ENCODE results near the gene GSTCD.

Gene GSTCD

DNA sequence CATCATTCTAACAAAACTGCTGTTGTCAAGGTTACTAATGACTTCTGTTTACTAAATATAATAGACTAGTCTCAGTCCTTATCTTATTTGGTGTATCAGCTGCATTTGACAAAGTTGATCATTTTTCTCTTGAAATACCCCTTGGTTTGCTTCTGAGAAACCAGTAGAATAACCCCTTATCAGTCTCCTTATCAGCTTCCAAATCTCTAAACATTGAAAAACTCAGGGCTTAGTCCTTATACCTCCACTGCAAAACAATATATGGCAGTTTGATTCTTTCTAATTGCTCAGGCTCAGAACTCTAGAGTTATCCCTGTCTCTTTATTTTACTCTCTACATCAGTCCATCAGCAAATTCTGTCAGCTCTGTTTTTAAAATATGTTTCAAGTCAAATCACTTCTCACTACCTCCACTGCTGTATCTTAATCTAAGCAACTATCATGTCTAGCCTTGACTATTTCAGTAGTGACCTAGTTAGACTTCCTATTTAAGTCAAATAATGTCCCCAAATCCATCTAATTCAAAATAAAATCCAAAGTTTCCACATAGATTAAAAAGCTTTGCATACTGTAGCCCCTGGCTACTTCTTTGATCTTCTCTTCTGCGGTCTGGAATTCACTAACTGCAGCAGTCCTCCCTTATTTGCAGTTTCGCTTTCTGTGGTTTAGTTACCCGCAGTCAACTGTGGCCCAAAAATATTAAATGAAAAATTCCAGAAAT is 99.6 kb downstream of the GSTCD start:
- TF ChIP-seq EZH2 (IDR thresholded peaks at IDR 0.05; ENCODE audit: borderline replicate concordance, low read depth, low read length, severe bottlenecking) (no peak), CTCF (IDR thresholded peaks at IDR 0.05; ENCODE audit: borderline replicate concordance, extremely low read depth, low read length, poor library complexity, severe bottlenecking) (no peak)
- Histone ChIP-seq H3K27ac (ENCODE audit: low read length) (no peak overlapping the region), H3K4me1 (ENCODE audit: insufficient read depth, low read length) (no peaks in the 10 kb centered on the region; the same call in 1 of the 2 replicates), H3K79me2 (ENCODE audit: insufficient read depth, low read length) (no peaks in the 10 kb centered on the region), H3K36me3 (ENCODE audit: insufficient read depth, low read length) (no peaks in the 10 kb centered on the region), H3K4me2 (ENCODE audit: insufficient read depth, low read length) (no peak overlapping the region), H4K20me1 (ENCODE audit: insufficient read depth, low read length) (no peaks in the 10 kb centered on the region), H3K27me3 (ENCODE audit: insufficient read depth, low read length, poor library complexity) (no peaks in the 10 kb centered on the region), H3K9ac (ENCODE audit: low read depth, low read length) (no peak overlapping the region), H3K9me3 (ENCODE audit: insufficient read depth, low read length, severe bottlenecking) (no peaks in the 10 kb centered on the region), H2AFZ (ENCODE audit: low read depth, low read length) (no peak overlapping the region), H3K4me3 (ENCODE audit: low read depth in 1 of 2, low read length in 2 of 2) (no peak overlapping the region)
- peak; percentile 58; the same call in 2 of the 3 replicates for ATAC-seq (ENCODE audit: insufficient read depth, low read depth)
- DNase-seq, result no peak

GRCh38 chr4:105808750-105809041 is 100.1 kb downstream of the GSTCD start:
- no peak overlapping the region for H3K9ac ChIP-seq (ENCODE audit: low read depth, low read length)
- 0 out of 3 replicates have a peak, but pooled peaks have one; percentile 17 for ATAC-seq (ENCODE audit: insufficient read depth, low read depth)
- no peaks in the 10 kb centered on the region for H3K36me3 ChIP-seq (ENCODE audit: insufficient read depth, low read length)
- H3K79me2 ChIP-seq (ENCODE audit: insufficient read depth, low read length), result no peaks in the 10 kb centered on the region
- no peak overlapping the region for H3K4me3 ChIP-seq (ENCODE audit: low read depth in 1 of 2, low read length in 2 of 2)
- no peaks in the 10 kb centered on the region for H4K20me1 ChIP-seq (ENCODE audit: insufficient read depth, low read length)
- no peaks in the 10 kb centered on the region; the same call in 1 of the 2 replicates for H3K4me1 ChIP-seq (ENCODE audit: insufficient read depth, low read length)
- H3K9me3 ChIP-seq (ENCODE audit: insufficient read depth, low read length, severe bottlenecking), result no peaks in the 10 kb centered on the region
- H2AFZ ChIP-seq (ENCODE audit: low read depth, low read length), result no peak overlapping the region
- TF ChIP-seq CTCF (IDR thresholded peaks at IDR 0.05; ENCODE audit: borderline replicate concordance, extremely low read depth, low read length, poor library complexity, severe bottlenecking) (no peak), EZH2 (IDR thresholded peaks at IDR 0.05; ENCODE audit: borderline replicate concordance, low read depth, low read length, severe bottlenecking) (no peak)
- H3K27me3 ChIP-seq (ENCODE audit: insufficient read depth, low read length, poor library complexity), result no peaks in the 10 kb centered on the region
- H3K27ac ChIP-seq (ENCODE audit: low read length), result no peak overlapping the region
- H3K4me2 ChIP-seq (ENCODE audit: insufficient read depth, low read length), result no peak overlapping the region
- DNase-seq, result no peak

DNA sequence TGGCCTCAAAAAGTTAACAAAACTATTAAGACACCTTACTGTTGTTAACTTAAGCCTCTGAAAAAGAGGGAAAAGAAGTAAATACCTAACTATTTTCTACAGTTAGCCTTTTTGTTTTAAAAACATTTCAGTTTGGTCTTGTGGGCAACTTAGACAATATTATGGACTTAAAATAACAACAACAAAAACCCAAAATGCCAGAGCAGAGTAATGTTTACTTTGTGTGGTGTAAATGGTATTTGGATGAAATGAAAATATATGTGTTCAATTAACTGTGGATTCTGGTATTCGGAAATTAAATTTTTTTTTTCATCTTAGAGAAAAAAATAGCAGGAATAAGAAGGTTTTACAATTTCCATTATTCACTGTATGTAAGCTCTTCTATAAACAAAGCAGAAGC is 107.1 kb downstream of the GSTCD start:
- H3K4me3 ChIP-seq (ENCODE audit: low read depth in 1 of 2, low read length in 2 of 2), result no peak overlapping the region
- no peak for ATAC-seq (ENCODE audit: insufficient read depth, low read depth)
- H3K9me3 ChIP-seq (ENCODE audit: insufficient read depth, low read length, severe bottlenecking), result no peaks in the 10 kb centered on the region
- TF ChIP-seq CTCF (IDR thresholded peaks at IDR 0.05; ENCODE audit: borderline replicate concordance, extremely low read depth, low read length, poor library complexity, severe bottlenecking) (no peak), EZH2 (IDR thresholded peaks at IDR 0.05; ENCODE audit: borderline replicate concordance, low read depth, low read length, severe bottlenecking) (no peak)
- no peaks in the 10 kb centered on the region for H4K20me1 ChIP-seq (ENCODE audit: insufficient read depth, low read length)
- H3K9ac ChIP-seq (ENCODE audit: low read depth, low read length), result no peak overlapping the region
- no peaks in the 10 kb centered on the region for H3K27me3 ChIP-seq (ENCODE audit: insufficient read depth, low read length, poor library complexity)
- H3K4me2 ChIP-seq (ENCODE audit: insufficient read depth, low read length), result no peak overlapping the region
- no peaks in the 10 kb centered on the region for H3K4me1 ChIP-seq (ENCODE audit: insufficient read depth, low read length)
- H3K36me3 ChIP-seq (ENCODE audit: insufficient read depth, low read length), result no peaks in the 10 kb centered on the region
- no peak overlapping the region for H2AFZ ChIP-seq (ENCODE audit: low read depth, low read length)
- DNase-seq, result no peak
- no peaks in the 10 kb centered on the region for H3K79me2 ChIP-seq (ENCODE audit: insufficient read depth, low read length)
- no peak overlapping the region for H3K27ac ChIP-seq (ENCODE audit: low read length)
